Measurements from ENCODE around the gene HPD. TPM values are rescaled to one million over a fixed set of nuclear protein-coding genes. Genes with fewer than 3 reads are reported as not detected.
"Not testable (repeated sequence)": the region's sequence is repeated elsewhere in the genome, so short reads cannot be mapped to it uniquely, and the experiment has no call there.

Gene HPD
- polyA plus RNA-seq, 1 of the 3 experiments (the other 2 are of a cell fraction): 1.9 TPM

DNA sequence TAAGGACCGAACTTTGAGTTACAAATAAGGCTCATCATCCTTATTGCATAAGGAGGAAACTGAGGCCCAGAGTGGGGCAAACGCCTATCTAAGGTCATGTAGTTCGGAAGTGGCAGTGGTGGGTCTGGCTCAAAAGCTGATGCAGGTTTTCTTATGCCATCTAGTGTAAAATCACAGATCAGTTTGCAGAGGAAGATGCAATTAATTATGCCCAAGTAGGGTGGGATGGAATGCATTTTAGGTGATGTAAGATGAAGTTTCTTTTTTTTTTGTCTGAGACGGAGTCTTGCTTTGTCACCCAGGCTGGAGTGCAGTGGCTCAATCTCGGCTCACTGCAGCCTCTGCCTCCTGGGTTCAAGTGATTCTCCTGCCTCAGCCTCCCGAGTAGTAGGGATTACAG lies 31.0 kb upstream of the HPD start:
- Histone ChIP-seq H3K36me3 (replicated peaks in 1 of 2; ENCODE audit: control insufficient read depth in 1 of 2, insufficient read depth in 2 of 2, low read length in 1 of 2) (peaks cover 0 to 13% of the 10 kb centered on the region in 2 experiments), H3K4me1 (ENCODE audit: control insufficient read depth in 1 of 2, insufficient read depth in 2 of 2, low read depth in 1 of 2, low read length in 1 of 2) (peaks cover 8 to 18% of the 10 kb centered on the region in 2 experiments; a peak in 3 of 4 replicates), H3K27ac (ENCODE audit: low read depth in 2 of 2, low read length in 1 of 2) (peak overlapping the region in 1 of 2 experiments; percentile 94; a peak in 2 of 4 replicates), H4K20me1 (ENCODE audit: insufficient read depth) (peaks cover 14% of the 10 kb centered on the region), H3K9ac (peak overlapping the region; percentile 93), H3K4me3 (ENCODE audit: low read depth in 2 of 2, low read length in 1 of 2) (peak overlapping the region; percentile 68 to 86), H3K4me2 (peak overlapping the region; percentile 85), H3F3A (replicated peaks; ENCODE audit: insufficient read depth) (peaks cover 28% of the 10 kb centered on the region), H3K79me2 (ENCODE audit: insufficient read depth) (peaks cover 60% of the 10 kb centered on the region)
- not testable (repeated sequence) for H3K9me3 ChIP-seq; H2AFZ ChIP-seq (ENCODE audit: low read depth); H3K9me2 ChIP-seq; H3K27me3 ChIP-seq (ENCODE audit: insufficient read depth); DNase-seq
- ChIA-PET POLR2A (interaction anchor here (1.5 to 2.7 kb wide), 3 partner anchors 17 to 134 kb away, joined by 3 to 34 read pairs (median 13); partner anchors contain the start of gene RHOF), CTCF (interaction anchor here (0.6 to 10.2 kb wide), 11 partner anchors 9 to 1496 kb away, joined by 3 to 186 read pairs (median 4); partner anchors contain the start of gene RHOF)
- 47% methylated on average over 6 of the region's 6 CpGs for WGBS (ENCODE audit: low lambda C conversion rate)
- TF ChIP-seq RAD21 (IDR thresholded peaks at IDR 0.05; ENCODE audit: low read length): 0 out of 2 replicates have a peak, but pooled peaks have one; percentile 22

DNA sequence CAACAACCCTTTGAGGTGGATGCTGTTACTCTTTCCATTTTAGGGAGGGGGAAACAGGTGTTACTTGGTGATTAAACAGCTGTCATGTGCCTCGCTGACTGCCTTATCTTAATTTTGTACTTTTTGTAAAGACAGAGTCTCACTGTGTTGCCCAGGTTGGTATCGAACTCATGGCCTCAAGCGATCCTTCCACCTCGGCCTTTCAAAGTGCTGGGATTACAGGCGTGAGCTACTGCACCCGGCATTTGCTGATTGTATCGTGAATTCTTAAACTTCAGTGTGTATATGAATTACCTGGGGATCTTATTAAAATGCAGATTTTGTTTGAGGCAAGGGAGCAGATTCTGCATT lies 30.6 kb upstream of the HPD start:
- TF ChIP-seq RAD21 (IDR thresholded peaks at IDR 0.05; ENCODE audit: low read length) (no peak), RXRA (IDR thresholded peaks at IDR 0.05; ENCODE audit: borderline replicate concordance, low read depth) (no peak), EP300 (IDR thresholded peaks at IDR 0.05; ENCODE audit: borderline replicate concordance in 1 of 2, low read depth in 1 of 2, low read length in 1 of 2) (no peak), CTCF (IDR thresholded peaks at IDR 0.05) (no peak), SIN3A (IDR thresholded peaks at IDR 0.05; ENCODE audit: borderline replicate concordance, low read depth, low read length) (no peak), MEF2A (IDR thresholded peaks at IDR 0.05; ENCODE audit: borderline replicate concordance, low read depth) (no peak), GATA2 (CRISPR knock-in tag; IDR thresholded peaks at IDR 0.05) (no peak), FOXM1 (IDR thresholded peaks at IDR 0.05; ENCODE audit: low read depth) (no peak), SMC3 (IDR thresholded peaks at IDR 0.05; ENCODE audit: low read depth, low read length) (no peak), RFX5 (IDR thresholded peaks at IDR 0.05; ENCODE audit: low read length) (no peak), FOSL2 (IDR thresholded peaks at IDR 0.05; ENCODE audit: borderline replicate concordance, low read depth) (no peak), ELF1 (IDR thresholded peaks at IDR 0.05) (no peak), TEAD4 (IDR thresholded peaks at IDR 0.05; ENCODE audit: borderline replicate concordance, insufficient read depth) (no peak), NRF1 (IDR thresholded peaks at IDR 0.05; ENCODE audit: low read depth, low read length) (no peak), JUND (IDR thresholded peaks at IDR 0.05) (no peak), NFIC (IDR thresholded peaks at IDR 0.05; ENCODE audit: borderline replicate concordance) (no peak), MXI1 (IDR thresholded peaks at IDR 0.05; ENCODE audit: low read depth, low read length) (no peak), PBX3 (IDR thresholded peaks at IDR 0.05) (no peak)
- TF ChIP-seq, protein P1, sequence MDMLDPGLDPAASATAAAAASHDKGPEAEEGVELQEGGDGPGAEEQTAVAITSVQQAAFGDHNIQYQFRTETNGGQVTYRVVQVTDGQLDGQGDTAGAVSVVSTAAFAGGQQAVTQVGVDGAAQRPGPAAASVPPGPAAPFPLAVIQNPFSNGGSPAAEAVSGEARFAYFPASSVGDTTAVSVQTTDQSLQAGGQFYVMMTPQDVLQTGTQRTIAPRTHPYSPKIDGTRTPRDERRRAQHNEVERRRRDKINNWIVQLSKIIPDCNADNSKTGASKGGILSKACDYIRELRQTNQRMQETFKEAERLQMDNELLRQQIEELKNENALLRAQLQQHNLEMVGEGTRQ (IDR thresholded peaks at IDR 0.05; ENCODE audit: borderline replicate concordance, low read depth, low read length): no peak
- TF ChIP-seq, protein P2, sequence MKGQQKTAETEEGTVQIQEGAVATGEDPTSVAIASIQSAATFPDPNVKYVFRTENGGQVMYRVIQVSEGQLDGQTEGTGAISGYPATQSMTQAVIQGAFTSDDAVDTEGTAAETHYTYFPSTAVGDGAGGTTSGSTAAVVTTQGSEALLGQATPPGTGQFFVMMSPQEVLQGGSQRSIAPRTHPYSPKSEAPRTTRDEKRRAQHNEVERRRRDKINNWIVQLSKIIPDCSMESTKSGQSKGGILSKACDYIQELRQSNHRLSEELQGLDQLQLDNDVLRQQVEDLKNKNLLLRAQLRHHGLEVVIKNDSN (IDR thresholded peaks at IDR 0.05; ENCODE audit: borderline replicate concordance, low read depth): no peak
- peaks cover 28% of the 10 kb centered on the region for H3F3A ChIP-seq (replicated peaks; ENCODE audit: insufficient read depth)
- peaks cover 8 to 15% of the 10 kb centered on the region in 2 experiments; a peak in 3 of 4 replicates for H3K4me1 ChIP-seq (ENCODE audit: control insufficient read depth in 1 of 2, insufficient read depth in 2 of 2, low read depth in 1 of 2, low read length in 1 of 2)
- no peaks in the 10 kb centered on the region for H3K27me3 ChIP-seq (ENCODE audit: insufficient read depth)
- peaks cover 0 to 12% of the 10 kb centered on the region in 2 experiments for H3K36me3 ChIP-seq (replicated peaks in 1 of 2; ENCODE audit: control insufficient read depth in 1 of 2, insufficient read depth in 2 of 2, low read length in 1 of 2)
- H3K9ac ChIP-seq: peak overlapping the region; percentile 93
- H3K4me2 ChIP-seq: peak overlapping the region; percentile 85
- no peak for DNase-seq
- H3K27ac ChIP-seq (ENCODE audit: low read depth in 2 of 2, low read length in 1 of 2): peak overlapping the region; percentile 85 to 94
- WGBS (ENCODE audit: low lambda C conversion rate): 12% methylated on average over 7 of the region's 7 CpGs
- no peaks in the 10 kb centered on the region for H3K9me2 ChIP-seq
- H3K4me3 ChIP-seq (ENCODE audit: low read depth in 2 of 2, low read length in 1 of 2): peak overlapping the region; percentile 68 to 86
- POLR2A ChIA-PET: interaction anchor here (1.5 to 2.7 kb wide), 3 partner anchors 17 to 134 kb away, joined by 3 to 34 read pairs (median 13); partner anchors contain the start of gene RHOF
- peaks cover 10% of the 10 kb centered on the region for H4K20me1 ChIP-seq (ENCODE audit: insufficient read depth)
- H3K79me2 ChIP-seq (ENCODE audit: insufficient read depth): peaks cover 56% of the 10 kb centered on the region
- CTCF ChIA-PET: interaction anchor here (0.6 to 10.2 kb wide), 13 partner anchors 9 to 1496 kb away, joined by 3 to 186 read pairs (median 4); partner anchors contain the start of genes RHOF and SETD1B
- H3K9me3 ChIP-seq: no peaks in the 10 kb centered on the region
- no peak overlapping the region for H2AFZ ChIP-seq (ENCODE audit: low read depth)
